Renal cortex interstitium (tissue), 11 donors: ENCODE results near the gene NDUFAF5. TPM values are rescaled to one million over a fixed set of nuclear protein-coding genes. Genes with fewer than 3 reads are reported as not detected.

Source experiments
- DNase-seq, 11 donors: peaks; one replicate each; pipeline ENCODE4 v3.0.0-alpha.2; 2013; ENCODE audit warnings: low read depth in 9 of 11, low spot score in 4 of 11; ENCODE audit errors: extremely low read depth in 1 of 11
- polyA plus RNA-seq, 3 donors: library from polyadenylated mRNA; unstranded; fragments of 120-200 nt; gene quantifications; one replicate each; pipeline ENCODE4 v1.2.1, GENCODE V29; 2013; ENCODE audit not compliant: insufficient read length in 3 of 3

NDUFAF5 gene
- polyA plus RNA-seq, 3 donors, result 22.8 to 34.2 (median 32.1) TPM

DNA sequence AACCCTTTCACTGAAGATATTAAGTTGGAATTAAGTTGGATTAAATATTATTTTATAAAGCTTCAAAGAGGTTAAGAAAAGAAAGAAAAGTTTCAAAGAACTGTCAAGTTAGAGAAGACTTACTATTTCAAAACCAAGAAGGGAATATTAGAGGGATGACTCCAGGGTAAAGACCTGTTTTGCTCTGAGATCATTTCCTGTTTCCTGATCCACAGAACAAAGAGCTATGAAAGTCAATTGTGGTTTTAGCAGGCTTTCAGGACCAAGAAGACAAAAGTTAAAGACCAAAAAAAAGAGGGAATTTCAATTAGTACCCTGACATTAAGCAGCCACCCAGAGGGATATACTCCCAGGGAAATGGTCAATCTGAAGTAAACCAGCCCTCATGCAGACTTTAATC, 19.5 kb upstream of the NDUFAF5 start:
- no peak for DNase-seq

DNA sequence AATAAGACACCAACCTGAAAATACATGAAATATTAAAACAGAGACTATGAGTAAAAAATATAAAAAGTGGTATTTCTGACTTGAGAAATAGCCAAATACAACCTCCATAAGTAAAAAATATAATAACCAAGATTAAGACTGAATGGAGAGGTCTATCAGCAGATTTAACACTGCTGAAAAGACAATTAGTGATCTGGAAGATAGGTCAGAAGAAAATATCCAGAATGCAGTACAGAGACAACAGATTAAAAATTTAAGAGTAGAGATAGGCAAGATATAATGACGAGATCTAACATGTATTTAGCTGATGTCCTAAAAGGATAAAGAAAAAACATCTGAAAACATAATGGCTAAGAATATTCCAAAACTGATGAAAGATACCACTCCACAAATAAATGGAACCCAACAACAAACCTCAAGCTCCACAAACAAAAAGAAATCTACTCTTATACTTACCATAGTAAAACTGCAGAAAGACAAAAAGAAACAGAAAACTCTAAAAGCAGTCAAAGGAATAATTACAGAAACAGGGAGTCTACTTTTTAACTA, 18.9 kb upstream of the NDUFAF5 start:
- no peak for DNase-seq

DNA sequence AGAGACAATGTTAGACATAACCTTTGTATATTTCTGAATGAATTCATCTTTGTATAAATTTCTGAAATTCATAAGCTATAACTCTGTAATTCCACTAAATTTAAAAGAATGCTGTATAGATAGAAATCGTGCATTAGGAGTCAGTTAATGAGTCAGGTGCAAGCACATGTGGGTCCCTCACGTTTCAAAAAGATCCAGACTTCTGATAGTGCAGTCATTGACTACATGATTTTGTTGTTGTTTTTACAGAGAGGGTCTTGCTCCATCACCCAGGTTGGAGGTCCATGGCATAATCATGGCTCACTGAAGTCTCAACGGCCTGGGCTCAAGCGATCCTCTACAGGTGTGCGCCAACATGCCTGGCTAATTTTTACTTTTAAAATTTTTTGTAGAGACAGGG, 14.7 kb upstream of the NDUFAF5 start:
- no peak for DNase-seq

DNA sequence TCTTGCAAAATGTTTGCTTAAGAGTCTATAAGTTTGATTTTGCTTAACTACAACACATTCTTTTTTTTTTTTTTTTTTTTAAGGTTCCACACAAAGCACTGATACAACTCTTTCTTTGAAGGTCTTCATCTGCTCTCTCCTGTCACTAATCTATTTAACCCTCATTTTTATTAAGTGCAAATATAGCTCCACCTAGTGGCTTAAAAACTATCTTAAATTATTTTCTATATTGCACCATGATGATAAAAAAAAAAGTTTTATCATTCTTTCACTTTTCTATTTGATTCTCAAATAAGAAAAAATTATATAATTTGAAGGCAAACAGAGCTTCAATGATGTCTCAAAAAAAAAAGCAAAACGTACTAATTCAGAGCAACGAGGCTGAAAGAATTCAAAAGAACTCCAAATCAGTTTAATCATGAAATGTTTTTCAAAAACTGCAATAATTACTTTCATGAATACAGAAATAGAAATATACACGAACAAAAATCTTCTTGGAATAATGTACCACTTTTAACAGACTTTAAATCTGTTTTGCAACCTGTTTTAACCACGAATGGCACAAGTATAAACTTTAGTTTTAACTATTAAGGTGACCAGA, 12.9 kb upstream of the NDUFAF5 start:
- peak in 1 of 11 donors; percentile 8 for DNase-seq

DNA sequence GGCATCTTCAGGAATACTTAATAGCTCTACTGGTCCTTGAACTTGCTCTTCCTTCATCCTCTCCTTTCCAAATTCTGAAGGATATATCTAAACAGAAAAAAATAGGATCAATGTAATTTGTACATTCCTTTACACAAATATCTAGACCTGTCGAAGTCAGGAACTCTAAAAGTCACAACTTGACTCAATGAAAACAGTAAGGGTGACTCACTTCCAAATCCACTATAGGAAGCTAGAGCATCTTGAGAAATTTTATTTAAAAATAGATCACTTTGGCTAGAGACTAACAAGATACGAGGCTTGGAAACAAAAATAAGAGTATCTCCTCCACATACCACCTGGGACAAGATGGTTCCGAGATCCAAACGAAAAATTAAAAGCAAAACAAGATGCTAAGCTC, 12.3 kb upstream of the NDUFAF5 start:
- no peak for DNase-seq

DNA sequence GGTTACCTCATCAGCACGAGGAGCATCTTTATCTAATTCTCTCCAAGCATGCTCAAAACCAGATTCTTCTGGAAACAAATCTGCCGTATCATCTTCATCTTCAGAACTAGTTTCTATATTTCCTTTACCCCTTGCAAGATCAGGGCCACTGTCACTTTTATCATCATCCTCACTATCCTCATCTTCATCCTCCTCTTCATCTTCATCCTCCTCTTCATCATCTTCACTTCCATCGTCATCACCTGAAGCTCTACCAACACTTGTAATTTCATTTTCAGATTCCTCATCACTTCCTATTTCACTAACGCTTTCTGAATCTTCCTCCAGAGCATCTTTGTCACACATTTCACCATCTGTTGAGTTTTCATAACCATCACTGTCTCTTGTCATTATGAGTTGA, 9.0 kb upstream of the NDUFAF5 start:
- DNase-seq, result no peak

DNA sequence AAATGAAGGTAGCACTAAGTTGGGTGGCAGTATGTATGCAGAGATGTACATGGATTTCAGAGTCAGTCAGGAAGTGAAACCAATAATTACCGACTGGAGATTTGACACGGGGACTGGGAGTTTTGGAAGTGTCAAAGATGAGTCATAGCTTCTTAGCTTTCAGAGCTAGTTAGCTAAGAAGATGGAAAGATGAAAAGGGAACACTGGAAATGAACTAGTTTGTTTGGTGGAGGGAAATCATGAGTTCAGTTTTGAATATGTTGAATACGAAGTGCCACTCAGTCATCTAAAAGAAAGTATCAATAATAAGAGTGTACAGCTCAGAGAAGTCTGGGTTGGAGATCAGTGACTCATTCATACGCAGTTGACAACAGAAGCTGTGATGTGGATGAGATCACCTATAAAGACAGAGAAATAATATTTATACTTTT, 7.6 kb upstream of the NDUFAF5 start:
- DNase-seq, result no peak

DNA sequence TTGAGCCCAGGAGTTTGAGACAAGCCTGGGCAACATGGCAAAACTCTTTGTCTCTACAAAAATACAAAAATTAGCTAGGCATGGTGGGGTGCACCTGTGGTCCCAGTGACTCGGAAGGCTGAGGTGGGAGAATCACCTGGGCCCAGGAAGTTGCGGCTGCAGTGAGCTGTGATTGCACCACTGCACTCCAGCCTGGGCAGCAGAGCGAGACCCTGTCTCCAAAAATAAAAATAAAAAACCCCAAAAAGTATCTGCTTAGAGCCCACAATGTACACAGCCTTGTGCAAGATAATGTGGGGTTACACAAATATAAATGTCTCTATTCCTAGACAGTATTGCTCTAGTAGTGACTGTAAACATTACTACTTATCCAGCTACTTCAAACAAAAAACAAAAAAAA, 6.0 kb upstream of the NDUFAF5 start:
- DNase-seq, result no peak

DNA sequence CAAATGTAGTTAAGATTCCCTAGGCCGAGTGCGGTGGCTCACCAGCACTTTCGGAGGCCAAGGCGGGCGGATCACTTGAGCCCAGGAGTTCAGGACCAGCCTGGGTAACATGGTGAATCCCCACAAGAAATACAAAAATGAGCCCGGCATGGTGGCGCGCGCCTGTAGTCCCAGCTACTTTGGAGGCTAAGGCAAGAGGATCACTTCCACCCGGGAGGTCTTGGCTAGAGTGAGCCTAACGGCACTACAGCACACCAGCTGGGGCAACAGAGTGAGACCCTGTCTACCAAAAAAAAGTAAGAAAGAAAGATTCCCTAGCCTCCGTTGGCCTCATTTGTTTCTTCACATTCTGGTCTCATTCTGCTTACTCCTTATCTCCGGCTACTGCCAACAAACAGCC, 1.3 kb upstream of the NDUFAF5 start:
- DNase-seq, result no peak

DNA sequence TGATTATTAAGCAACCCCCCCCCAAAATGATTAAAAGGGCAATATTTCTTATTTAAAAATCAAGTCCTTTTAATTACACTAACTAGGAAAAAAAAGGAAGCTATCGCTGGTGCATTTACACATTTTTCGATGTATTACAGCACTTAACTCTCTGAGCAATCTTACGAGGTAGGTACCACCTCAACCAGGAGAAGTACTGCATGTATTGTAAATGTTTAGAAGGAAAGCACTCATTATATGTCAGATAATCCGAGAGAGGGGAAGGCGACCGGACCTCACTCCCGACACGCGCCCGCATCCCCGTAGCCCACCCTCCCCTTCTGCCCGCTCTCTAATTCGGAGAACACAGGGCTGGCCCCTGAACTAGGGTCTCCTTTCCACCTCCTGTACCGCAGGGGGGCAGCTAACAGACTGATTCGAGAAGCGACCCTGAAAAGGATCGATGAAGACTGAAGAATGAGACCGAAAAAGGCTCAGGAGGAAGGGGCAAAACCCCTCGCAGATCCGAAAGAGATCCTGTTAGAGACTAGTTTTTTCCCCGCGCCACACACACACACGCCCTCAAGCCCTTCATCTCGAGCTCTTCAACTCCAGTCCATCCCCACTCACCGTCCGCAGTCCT, 446 bp upstream of the NDUFAF5 start:
- no peak for DNase-seq

DNA sequence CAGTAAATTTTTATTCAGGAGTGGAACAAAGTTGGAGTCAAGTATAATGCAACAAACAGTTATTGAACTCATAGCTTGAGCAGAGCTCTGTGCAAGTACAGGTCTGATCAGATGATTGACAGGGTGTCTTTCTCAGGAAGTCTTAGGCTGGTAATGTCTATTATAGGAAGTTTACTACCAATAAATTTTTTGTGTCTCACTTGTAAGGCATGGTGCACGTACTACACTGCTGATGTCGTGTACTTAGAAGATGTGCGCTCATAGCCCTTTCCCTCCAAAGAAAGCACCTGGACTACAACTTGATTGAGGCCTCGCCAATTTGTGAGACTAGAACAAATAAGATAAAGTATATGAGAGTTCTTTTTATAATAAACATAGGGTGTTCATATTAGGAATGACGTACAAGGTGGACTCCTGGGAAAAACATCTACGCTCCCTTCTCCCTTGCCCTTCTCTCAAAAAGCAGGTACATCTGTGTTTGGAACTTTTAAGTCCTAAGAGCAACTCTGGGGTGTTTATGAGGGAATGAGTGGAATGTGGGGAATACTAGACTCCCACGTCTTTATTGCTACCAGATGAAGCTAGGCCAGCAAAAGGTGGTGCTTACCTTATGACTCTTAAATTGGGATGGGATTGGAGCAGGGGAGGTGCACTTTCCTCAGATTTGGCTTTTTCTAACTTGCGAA, 1.5 kb downstream of the NDUFAF5 start:
- DNase-seq, result no peak

DNA sequence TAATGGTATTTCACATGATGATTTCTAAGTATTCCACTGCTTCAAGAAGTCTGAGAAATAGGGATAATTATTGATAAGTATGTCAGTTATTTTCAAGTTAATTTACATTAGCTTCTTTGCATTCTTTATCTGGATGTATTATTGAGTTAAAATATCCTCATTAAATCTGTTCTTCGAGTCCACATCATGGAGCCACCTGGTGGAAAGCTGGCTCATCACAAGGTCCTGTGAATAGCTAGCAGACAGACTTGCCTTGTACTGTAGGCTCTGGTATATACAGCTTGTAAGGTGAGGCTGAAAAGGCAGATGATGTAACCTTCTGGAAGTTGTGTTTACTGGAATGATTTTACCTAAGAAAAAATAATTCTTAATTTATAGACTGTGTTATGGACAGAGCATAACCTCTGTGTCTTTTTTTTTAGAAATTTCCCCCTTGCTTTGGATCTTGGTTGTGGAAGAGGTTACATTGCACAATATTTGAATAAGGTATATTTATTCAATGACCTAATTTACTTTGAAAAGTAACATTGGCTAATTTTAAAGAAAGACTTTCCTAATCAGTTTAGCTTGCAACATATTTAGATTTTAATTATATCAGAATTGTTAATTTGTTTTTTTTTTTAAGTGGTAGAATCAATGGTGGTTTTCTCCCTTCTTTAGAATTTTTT, 3.5 kb downstream of the NDUFAF5 start:
- peak in 4 of 11 donors; percentile 22 to 43 (median 29) for DNase-seq

DNA sequence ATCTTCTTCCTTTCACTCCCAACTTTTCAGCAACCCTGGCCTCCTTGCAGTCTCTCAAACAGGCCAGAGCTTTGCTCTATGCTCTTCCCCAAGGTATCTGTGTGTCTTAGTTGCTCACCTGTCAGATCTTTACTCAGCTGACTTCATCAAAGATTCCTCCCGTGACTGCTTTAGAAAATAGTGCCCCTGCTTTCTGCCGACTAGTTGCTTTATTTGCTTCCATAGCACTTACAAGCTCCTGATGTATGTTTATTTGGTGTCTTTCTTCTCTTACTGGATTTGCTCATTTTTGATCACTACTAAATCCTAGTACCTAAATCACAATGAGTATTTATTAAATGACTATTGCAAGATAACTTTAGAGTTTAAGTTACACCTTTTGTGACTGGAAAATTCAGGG, 5.9 kb downstream of the NDUFAF5 start:
- DNase-seq, result no peak

DNA sequence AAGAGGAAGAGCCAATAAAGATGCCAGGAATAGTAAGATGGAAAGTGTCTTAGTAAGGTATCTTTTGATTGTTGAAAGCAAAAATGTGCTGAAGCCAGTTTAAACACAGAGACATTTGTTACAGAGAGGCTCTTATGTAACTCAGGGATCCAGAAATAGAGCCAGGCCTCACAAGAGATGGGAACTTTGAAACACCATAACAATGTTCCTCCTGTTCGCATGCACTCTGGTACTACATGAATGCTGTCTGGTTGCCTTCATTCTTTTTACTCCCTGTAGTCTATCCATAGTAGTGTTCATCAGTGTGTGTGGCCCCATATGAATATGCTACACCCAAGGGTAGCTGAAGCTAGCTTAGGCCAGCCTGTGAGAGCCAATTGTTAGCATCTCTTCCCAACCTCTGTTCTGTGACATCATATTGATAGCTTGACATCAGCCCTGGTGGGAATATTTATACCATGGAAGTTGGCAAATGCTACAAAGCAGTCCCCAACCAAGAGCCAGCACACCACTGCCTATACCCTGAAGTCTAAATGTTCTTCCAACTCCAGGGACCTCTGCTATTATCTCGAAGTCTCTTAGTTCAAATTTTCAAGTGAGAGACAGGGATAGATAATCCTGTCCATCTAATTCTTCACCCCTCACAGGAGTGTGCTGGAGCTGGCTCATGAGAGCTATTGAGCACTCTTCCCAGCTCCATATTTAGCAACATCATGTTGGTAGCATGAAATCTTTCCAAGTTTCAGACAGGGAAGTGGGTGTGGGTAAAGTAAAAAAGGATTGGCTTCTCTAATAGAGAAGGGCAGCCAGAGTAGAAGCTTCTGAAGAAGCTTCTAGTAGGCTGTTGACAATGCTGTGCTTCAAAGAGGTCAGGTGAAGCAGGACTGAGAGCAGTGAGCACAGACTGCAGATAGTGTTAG, 7.0 kb downstream of the NDUFAF5 start:
- DNase-seq, result no peak

DNA sequence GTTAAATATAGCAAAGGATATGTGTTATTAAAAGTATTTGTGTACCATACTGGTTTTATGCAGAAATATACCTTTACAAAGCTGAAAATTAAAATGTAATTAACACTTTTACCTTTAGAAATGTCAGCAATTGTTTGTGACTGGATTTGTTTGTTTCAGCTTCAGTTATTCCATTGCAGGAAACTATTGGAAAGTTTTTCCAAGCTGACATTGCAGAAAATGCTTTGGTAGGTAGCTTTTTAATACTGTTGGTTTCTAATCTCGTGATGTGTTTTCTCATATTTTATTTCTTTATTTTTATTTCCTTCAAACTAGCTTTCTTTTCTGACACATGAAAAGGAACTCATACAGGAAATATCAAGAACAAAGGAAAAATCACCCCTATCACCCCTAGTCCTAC, 8.2 kb downstream of the NDUFAF5 start:
- DNase-seq, result no peak

DNA sequence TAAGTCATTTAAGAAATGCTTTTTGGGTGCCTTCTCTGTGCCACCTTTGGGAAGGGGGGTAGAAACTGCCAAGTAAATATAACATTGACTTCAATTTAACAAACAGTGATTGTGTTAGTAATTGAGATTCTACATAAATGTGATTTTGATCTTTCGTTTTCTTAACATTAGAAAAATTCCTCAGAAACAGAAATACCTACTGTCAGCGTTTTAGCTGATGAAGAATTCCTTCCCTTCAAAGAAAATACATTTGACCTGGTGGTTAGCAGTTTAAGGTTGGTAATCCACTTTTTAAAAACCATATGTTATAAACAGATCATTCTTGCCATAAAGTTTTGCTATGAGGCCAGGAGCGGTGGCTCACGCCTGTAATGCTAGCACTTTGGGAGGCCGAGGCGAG, 9.8 kb downstream of the NDUFAF5 start:
- DNase-seq, result no peak

DNA sequence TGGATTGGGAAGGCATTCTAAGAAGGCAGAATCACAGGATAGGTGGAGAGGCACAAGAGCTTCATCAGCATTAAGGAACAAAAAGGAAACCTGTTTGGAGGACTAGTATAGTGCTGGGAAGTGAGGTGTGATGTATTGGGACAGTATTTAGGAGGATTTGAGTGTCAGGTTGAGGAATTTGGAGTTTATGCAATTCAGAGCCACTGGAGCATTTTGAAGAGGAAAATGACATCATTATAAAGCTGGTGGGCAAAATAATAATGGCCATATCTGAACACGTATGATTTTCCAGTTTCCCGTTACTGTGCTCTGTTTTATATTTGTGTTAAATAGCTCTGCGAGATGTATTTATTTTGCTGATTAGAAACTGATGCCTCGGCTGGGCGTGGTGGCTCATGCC, 14.2 kb downstream of the NDUFAF5 start:
- DNase-seq, result no peak

DNA sequence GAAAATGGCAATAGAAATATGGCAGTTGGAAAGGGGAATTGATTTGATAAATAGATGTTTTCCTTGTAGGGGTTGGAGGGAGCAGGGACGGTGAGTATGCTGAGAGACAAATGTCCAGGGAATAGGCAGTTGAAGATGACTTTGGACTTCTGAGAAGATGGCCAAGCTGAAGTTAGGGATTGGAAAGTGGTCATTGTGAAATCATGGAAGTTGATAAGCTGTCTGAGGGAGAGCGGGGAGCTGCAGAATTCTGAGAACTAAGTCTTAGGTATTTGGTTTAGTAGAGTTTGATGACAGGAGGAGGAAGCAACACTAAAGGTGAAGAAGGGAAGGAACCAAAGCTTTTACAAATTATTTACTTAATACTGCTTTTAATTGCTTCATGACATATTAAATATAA, 15.1 kb downstream of the NDUFAF5 start:
- no peak for DNase-seq

DNA sequence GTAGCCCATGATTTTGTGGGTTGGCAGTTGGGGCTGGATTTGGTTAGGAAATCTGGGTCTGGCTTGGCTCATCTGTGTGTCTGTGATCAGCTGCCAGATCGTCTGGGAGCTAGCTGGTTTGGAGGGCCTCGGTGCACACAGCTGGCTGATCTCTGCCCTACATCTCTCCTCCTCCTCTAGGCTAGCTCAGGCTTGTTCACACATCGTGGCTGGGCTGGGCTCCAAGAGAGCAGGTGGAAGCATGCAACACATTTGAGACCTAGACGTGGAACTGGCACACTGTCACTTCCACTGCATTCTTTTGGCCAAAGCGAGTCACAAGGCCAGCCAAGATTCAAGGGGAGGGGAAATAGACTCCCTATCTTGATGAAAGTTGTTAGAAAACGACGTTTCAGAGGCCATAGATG, 15.9 kb downstream of the NDUFAF5 start:
- peak in 3 of 11 donors; percentile 18 to 31 (median 31) for DNase-seq
